MCF 10A (cell line): ENCODE measurements around the gene VAC14. TPM values are rescaled to one million over a fixed set of nuclear protein-coding genes. Genes with fewer than 3 reads are reported as not detected.
"Not testable (repeated sequence)": the region's sequence is repeated elsewhere in the genome, so short reads cannot be mapped to it uniquely, and the experiment has no call there.

Experiments
- Bru-seq: library from RNA; stranded (reverse); fragments of 400-500 nt; gene quantifications from one replicate; lab custom pipeline; 2021; lab: Mats Ljungman, UMichigan
- BruChase-seq, 2 experiments: library from RNA; stranded (reverse); fragments of 400-500 nt; gene quantifications; one replicate each; lab custom pipeline; 2021; lab: Mats Ljungman, UMichigan
- BruUV-seq: library from RNA; stranded (reverse); fragments of 400-500 nt; replicated peaks from 2 replicates; lab custom pipeline; 2021; lab: Mats Ljungman, UMichigan
- CTCF ChIA-PET: fragments of 300-600 bp; sonication (Branson Sonifier 250); formaldehyde crosslinking; extraction: SDS; loops from one replicate; lab custom pipeline; 2021; ENCODE audit warnings: antibody characterized with exemption, inconsistent platforms; lab: Yijun Ruan, JAX
- POLR2A ChIA-PET: fragments of 300-600, 350-650 bp; sonication (Branson Sonifier 250); formaldehyde crosslinking; extraction: SDS; loops from one replicate; lab custom pipeline; 2020; ENCODE audit warnings: antibody characterized with exemption, inconsistent platforms; lab: Yijun Ruan, JAX
- DNase-seq: peaks from one replicate; pipeline ENCODE4 v3.0.0-alpha.2; 2018; ENCODE audit not compliant: unreplicated experiment
- H3K27ac Mint-ChIP-seq: one replicate; pipeline ENCODE4 v1.8.0; 2022; ENCODE audit warnings: mild to moderate bottlenecking, low read depth, mixed read lengths; ENCODE audit not compliant: unreplicated experiment
- H3K27me3 Mint-ChIP-seq: one replicate; pipeline ENCODE4 v1.8.0; 2022; ENCODE audit warnings: mixed read lengths; ENCODE audit not compliant: insufficient read depth, unreplicated experiment
- H3K36me3 Mint-ChIP-seq: one replicate; pipeline ENCODE4 v1.8.0; 2022; ENCODE audit warnings: mild to moderate bottlenecking, moderate library complexity, mixed read lengths; ENCODE audit not compliant: insufficient read depth, unreplicated experiment
- H3K4me1 Mint-ChIP-seq: one replicate; pipeline ENCODE4 v1.8.0; 2022; ENCODE audit warnings: mixed read lengths; ENCODE audit not compliant: insufficient read depth, unreplicated experiment
- H3K4me3 Mint-ChIP-seq: one replicate; pipeline ENCODE4 v1.8.0; 2022; ENCODE audit warnings: mild to moderate bottlenecking, moderate library complexity, mixed read lengths; ENCODE audit not compliant: unreplicated experiment
- H3K9me3 Mint-ChIP-seq: one replicate; pipeline ENCODE4 v1.8.0; 2022; ENCODE audit warnings: mixed read lengths; ENCODE audit not compliant: unreplicated experiment
- CTCF ChIP-seq: fragments of 200-600 bp; IDR thresholded peaks from one replicate; pipeline ENCODE4 v1.8.0; 2022; ENCODE audit warnings: antibody characterized with exemption, mild to moderate bottlenecking; ENCODE audit not compliant: unreplicated experiment
- intact Hi-C: fragments of 100-400 bp; cut with micrococcal nuclease; formaldehyde crosslinking; loops from 2 replicates; pipeline ENCODE4 v1.14.1; 2022
- long read RNA-seq: library from polyadenylated mRNA; stranded (forward); transcript quantifications from one replicate; pipeline ENCODE4 v2.0.0, GENCODE V29; 2022
- total RNA-seq: library from RNA; stranded (reverse); gene quantifications from 2 replicates; pipeline ENCODE4 v1.2.3, GENCODE V29; 2022

VAC14 gene
- 25.5 and 47.9 TPM in 2 replicates for total RNA-seq
- Bru-seq, nascent RNA: percentile 72 among the genes with signal in this experiment
- BruChase-seq, experiment 1, labeled RNA remaining after a 6-hour chase: percentile 66 among the genes with signal in this experiment
- percentile 67 among the genes with signal in this experiment for BruChase-seq, experiment 2, labeled RNA remaining after a 2-hour chase
- long read RNA-seq, transcript VAC14-212 (1 exons, 3,609 nt): minor isoform, 5 of 155 reads
- long read RNA-seq, transcript VAC14-201 (19 exons, 3,099 nt): major isoform, 102 of 155 reads
- long read RNA-seq, partial matches to known transcripts: 10 of 155 reads
- long read RNA-seq, other reads (novel, unspliced or antisense): 38 of 155 reads

GRCh38 chr16:70800781-70801480 is at the start of gene VAC14:
VAC14 (minus strand) TSS chr16:70801158; CDS start chr16:70800900, 258 bp downstream.
- ChIA-PET POLR2A (interaction anchor here (0.6 to 2.0 kb wide), 10 partner anchors 8 to 661 kb away, joined by 3 to 10 read pairs (median 5); partner anchors contain the start of genes CMTR2 and ZNF23), CTCF (interaction anchor here (0.5 to 1.4 kb wide), 3 partner anchors 174 to 836 kb away, joined by 3 to 7 read pairs (median 6); no protein-coding TSS in a partner anchor)
- Mint-ChIP-seq H3K27me3 (no peaks in the 10 kb centered on the region), H3K27ac (peak within 1 kb of the TSS; percentile 87), H3K4me3 (peak within 1 kb of the TSS; percentile 77), H3K9me3 (no peaks in the 10 kb centered on the region), H3K36me3 (peaks cover 6% of the 10 kb centered on the region), H3K4me1 (peaks cover 32% of the 10 kb centered on the region)
- peak; percentile 91 for DNase-seq
- no peak for TF ChIP-seq CTCF
- no TSS peak for BruUV-seq
- intact Hi-C loops: no loop called here

- CTCF ChIA-PET, BruUV-seq, intact Hi-C loops: not testable (repeated sequence)
Observed at GRCh38 chr16:70823498-70824118, 22.6 kb upstream of the VAC14 start.

DNA sequence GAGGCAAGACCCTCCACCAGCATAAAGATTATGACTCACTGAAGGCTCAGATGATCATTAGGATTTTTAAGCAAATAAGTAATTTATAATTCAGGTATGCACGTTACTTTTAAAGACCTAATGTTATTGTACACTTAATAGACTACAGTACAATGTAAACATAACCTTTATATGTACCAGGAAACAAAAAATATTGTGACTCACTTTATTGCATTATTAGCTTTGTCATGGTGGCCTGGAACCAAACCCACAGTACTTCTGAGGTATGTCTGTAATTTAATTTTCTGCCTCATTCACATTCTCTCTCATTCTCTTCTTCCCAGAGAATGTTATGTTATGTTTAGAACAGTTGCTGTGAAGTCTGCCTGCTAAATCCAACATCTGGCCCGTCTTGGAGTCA is 21.8 kb upstream of the VAC14 start:
- H3K4me1 Mint-ChIP-seq, H3K36me3 Mint-ChIP-seq, CTCF ChIA-PET, H3K9me3 Mint-ChIP-seq, BruUV-seq, POLR2A ChIA-PET, DNase-seq, H3K27ac Mint-ChIP-seq, H3K4me3 Mint-ChIP-seq, intact Hi-C loops, H3K27me3 Mint-ChIP-seq: not testable (repeated sequence)

More at GRCh38 chr16:70823498-70824118, 22.6 kb upstream of the VAC14 start:
- H3K4me1 Mint-ChIP-seq, H3K36me3 Mint-ChIP-seq, POLR2A ChIA-PET, H3K27me3 Mint-ChIP-seq, H3K9me3 Mint-ChIP-seq, H3K4me3 Mint-ChIP-seq, DNase-seq, H3K27ac Mint-ChIP-seq: not testable (repeated sequence)

DNA sequence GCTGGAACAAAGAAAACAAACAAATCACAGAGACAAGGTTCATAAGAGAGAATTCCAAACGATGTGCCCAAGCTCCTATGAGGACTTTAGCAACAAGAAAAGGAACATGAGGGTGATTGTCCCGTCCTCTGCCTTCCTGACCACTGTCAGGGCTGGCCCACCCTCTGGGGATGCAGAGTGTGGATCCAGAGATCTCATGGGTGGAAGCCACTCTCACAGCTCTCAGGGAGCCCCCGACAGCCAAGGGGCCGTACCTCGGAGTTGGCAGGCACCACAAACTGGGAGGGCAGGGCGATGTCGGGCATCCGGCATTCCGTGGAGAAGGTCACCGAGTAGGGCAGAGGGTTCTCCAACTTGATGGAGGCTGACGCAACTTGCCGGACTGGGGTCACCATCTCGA is 17.1 kb upstream of the VAC14 start:
- CTCF ChIA-PET, H3K4me1 Mint-ChIP-seq, BruUV-seq, intact Hi-C loops, H3K27me3 Mint-ChIP-seq, H3K9me3 Mint-ChIP-seq, H3K36me3 Mint-ChIP-seq, H3K27ac Mint-ChIP-seq, H3K4me3 Mint-ChIP-seq, DNase-seq, POLR2A ChIA-PET: not testable (repeated sequence)

GRCh38 chr16:70809392-70810060 is 8.6 kb upstream of the VAC14 start:
- intact Hi-C loops: no loop called here
- ChIA-PET POLR2A (interaction anchor here (1.7 kb wide), 1 partner anchor 9 kb away, joined by 10 read pairs; the partner anchor contains the start of gene VAC14), CTCF (interaction anchor here (0.9 kb wide), 1 partner anchor 548 kb away, joined by 3 read pairs; no protein-coding TSS in a partner anchor)
- BruUV-seq: no TSS peak
- Mint-ChIP-seq H3K9me3 (no peaks in the 10 kb centered on the region), H3K36me3 (no peaks in the 10 kb centered on the region), H3K27me3 (no peaks in the 10 kb centered on the region), H3K4me1 (peaks cover 8% of the 10 kb centered on the region), H3K27ac (no peak overlapping the region), H3K4me3 (no peak overlapping the region)
- no peak for DNase-seq
- no peak for TF ChIP-seq CTCF
